HFF-Myc (cell line): ENCODE data around the gene CST5.
"Not testable (repeated sequence)": the region's sequence is repeated elsewhere in the genome, so short reads cannot be mapped to it uniquely, and the experiment has no call there.

Source experiments
- DNase-seq: peaks from one replicate; pipeline ENCODE4 v3.0.0-alpha.2; 2011; ENCODE audit warnings: low read depth; ENCODE audit errors: extremely low read depth
- H3K4me3 ChIP-seq: replicated peaks from 2 replicates; pipeline ENCODE4 v1.5.1; 2011; ENCODE audit warnings: low read depth, mild to moderate bottlenecking, control low read depth, low read length
- CTCF ChIP-seq: IDR thresholded peaks from 2 replicates; pipeline ENCODE4 v1.5.1; 2012; ENCODE audit warnings: mild to moderate bottlenecking, low read depth, low read length, control low read depth; ENCODE audit errors: missing control alignments

CST5 gene

GRCh38 chr20:23878787-23879186, 761 bp downstream of the CST5 start:
- DNase-seq, result no peak
- no peak overlapping the region for H3K4me3 ChIP-seq
- TF ChIP-seq CTCF, result no peak

- DNase-seq, H3K4me3 ChIP-seq: not testable (repeated sequence)
Measured at GRCh38 chr20:23878016-23878542, 1.5 kb downstream of the CST5 start.

GRCh38 chr20:23877524-23877923, 2.0 kb downstream of the CST5 start:
- TF ChIP-seq CTCF, result no peak
- no peak overlapping the region for H3K4me3 ChIP-seq
- DNase-seq, result no peak

DNA sequence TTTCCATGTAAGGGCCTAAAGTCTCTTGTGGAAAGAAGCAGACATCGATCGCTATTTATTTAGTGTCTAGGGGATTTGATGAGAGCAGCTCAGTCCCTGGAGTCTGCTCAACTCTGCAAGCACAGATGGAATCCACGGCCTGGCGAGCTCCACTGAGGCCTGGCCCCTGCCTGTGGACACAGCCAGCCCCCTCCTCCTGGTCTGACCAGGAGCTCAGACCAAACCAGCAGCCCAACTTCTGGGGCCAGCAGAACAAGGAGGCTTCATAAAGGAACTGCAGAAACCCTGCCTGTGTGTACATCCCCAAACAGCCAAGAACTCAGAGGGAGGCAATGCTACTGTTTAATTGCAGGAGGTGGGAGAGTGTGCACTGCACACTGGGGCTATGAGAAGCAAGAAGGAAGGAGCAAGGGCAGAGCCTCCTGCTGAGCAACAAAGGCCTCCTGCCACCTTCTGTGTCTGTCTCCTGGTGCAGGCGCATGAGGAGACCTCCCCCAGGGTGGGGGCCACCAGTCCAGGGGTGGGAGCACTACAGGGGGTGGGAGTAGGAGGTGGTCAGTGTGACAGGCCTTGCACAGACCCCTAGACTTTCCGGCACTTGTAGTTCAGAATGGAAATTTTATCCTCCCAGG, 3.8 kb downstream of the CST5 start:
- DNase-seq, result no peak
- no peak for TF ChIP-seq CTCF
- no peak overlapping the region for H3K4me3 ChIP-seq

- no peak for DNase-seq
- no peak overlapping the region for H3K4me3 ChIP-seq
- TF ChIP-seq CTCF, result no peak
Measured at GRCh38 chr20:23874747-23875146, 4.8 kb downstream of the CST5 start.

DNA sequence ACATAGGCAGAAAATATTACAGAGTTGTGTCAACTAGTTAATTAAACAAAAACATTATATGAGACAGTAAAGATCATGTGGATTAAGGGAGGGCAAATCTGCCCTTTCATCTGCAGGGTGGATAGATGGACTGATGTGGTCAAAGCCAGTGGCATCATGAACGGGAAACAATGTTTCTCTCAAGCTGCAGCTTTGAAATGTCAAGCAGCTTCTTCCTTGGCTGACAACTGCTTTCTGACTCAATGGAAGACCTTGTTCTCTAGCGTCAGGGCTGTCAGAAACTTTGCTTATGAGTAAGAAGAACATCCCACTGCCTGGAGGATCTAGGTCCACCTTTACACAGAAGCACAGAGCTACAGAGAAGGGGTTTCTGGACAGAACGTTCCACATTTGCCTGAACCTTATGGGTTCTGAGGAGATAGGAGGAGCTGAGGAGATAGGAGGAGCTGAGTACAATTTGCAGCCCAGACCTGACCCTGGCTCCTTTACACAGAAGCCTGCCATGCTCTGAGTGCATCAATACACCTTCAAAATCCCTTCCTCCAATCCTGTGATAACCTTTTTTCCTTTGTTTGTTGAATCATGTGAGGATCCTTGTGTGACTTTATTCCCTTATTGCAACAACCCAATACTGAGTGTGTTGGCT, 6.1 kb downstream of the CST5 start:
- no peak for TF ChIP-seq CTCF
- DNase-seq, result no peak
- H3K4me3 ChIP-seq, result no peak overlapping the region

- no peak for TF ChIP-seq CTCF
- no peak overlapping the region for H3K4me3 ChIP-seq
- DNase-seq, result no peak
Measured at GRCh38 chr20:23872065-23872464, 7.5 kb downstream of the CST5 start.
